ENCODE measurements around the gene B3GALT4. TPM values are rescaled to one million over a fixed set of nuclear protein-coding genes. Genes with fewer than 3 reads are reported as not detected.

The B3GALT4 gene
- total RNA-seq, 3 donors from 2014 or later (not counting 1 experiment from before 2014, with no cell fraction given), result 22.7 to 24.1 (median 23.1) TPM

- Mint-ChIP-seq H3K36me3 (peaks cover 3% of the 10 kb centered on the region), H3K4me3 (peak overlapping the region; percentile 96), H3K4me1 (peaks cover 38 to 74% of the 10 kb centered on the region in 2 donors), H3K9me3 (no peaks in the 10 kb centered on the region), H3K27ac (peak overlapping the region; percentile 98 to 99), H3K27me3 (ENCODE audit: low read depth in 2 of 2) (no peaks in the 10 kb centered on the region)
- ATAC-seq (peak in 2 of 3 donors; percentile 1 to 2), DNase-seq (peak; percentile 52 to 63)
- H3K36me3 ChIP-seq (ENCODE audit: control insufficient read depth, insufficient read depth, low read length), result peaks cover 16% of the 10 kb centered on the region
- H3K27ac ChIP-seq (ENCODE audit: low read length), result peak overlapping the region; percentile 98
- H3K4me1 ChIP-seq (ENCODE audit: control insufficient read depth, insufficient read depth, low read length), result peaks cover 52% of the 10 kb centered on the region
- TF ChIP-seq CTCF (IDR thresholded peaks at IDR 0.05), result no peak
- H3K27me3 ChIP-seq (ENCODE audit: control insufficient read depth, insufficient read depth, low read length), result no peaks in the 10 kb centered on the region
- no peaks in the 10 kb centered on the region for H3K9me3 ChIP-seq (ENCODE audit: control insufficient read depth, insufficient read depth, low read length)
- under 1% methylated on average over 33 of the region's 33 CpGs for WGBS (ENCODE audit: insufficient coverage)
- H3K4me3 ChIP-seq (ENCODE audit: low read length), result peak overlapping the region; percentile 91
- intact Hi-C loops (cut with micrococcal nuclease), result loop anchor here (2.0 kb wide), 2 partner anchors 14 to 106 kb away; partner anchors contain the start of genes CUTA and RGL2
Observed at GRCh38 chr6:33313105-33313708, 36.3 kb downstream of the B3GALT4 start.

- Histone ChIP-seq H3K27me3 (ENCODE audit: control insufficient read depth, insufficient read depth, low read length) (no peaks in the 10 kb centered on the region), H3K27ac (ENCODE audit: low read length) (peak within 1 kb of the TSS; percentile 98), H3K4me3 (ENCODE audit: low read length) (peak within 1 kb of the TSS; percentile 91), H3K4me1 (ENCODE audit: control insufficient read depth, insufficient read depth, low read length) (peaks cover 59% of the 10 kb centered on the region), H3K9me3 (ENCODE audit: control insufficient read depth, insufficient read depth, low read length) (no peaks in the 10 kb centered on the region), H3K36me3 (ENCODE audit: control insufficient read depth, insufficient read depth, low read length) (peaks cover 17% of the 10 kb centered on the region)
- no peak for TF ChIP-seq CTCF (IDR thresholded peaks at IDR 0.05)
- under 1% methylated on average over 43 of the region's 47 CpGs for WGBS (ENCODE audit: insufficient coverage)
- ATAC-seq, result peak; percentile 56 to 73 (median 68)
- no peaks in the 10 kb centered on the region for H3K27me3 Mint-ChIP-seq (ENCODE audit: low read depth in 2 of 2)
- no peaks in the 10 kb centered on the region for H3K9me3 Mint-ChIP-seq
- H3K36me3 Mint-ChIP-seq, result peaks cover 10% of the 10 kb centered on the region
- intact Hi-C loops (cut with micrococcal nuclease), result loop anchor here (1.0 to 2.0 kb wide), 4 partner anchors 15 to 105 kb away; partner anchors contain the start of genes B3GALT4, CUTA, KIFC1 and RGL2
- H3K4me3 Mint-ChIP-seq, result peak within 1 kb of the TSS; percentile 96
- peak; percentile 84 to 96 for DNase-seq
- H3K4me1 Mint-ChIP-seq, result peaks cover 40 to 74% of the 10 kb centered on the region in 2 donors
- H3K27ac Mint-ChIP-seq, result peak within 1 kb of the TSS; percentile 98 to 99
Observed at GRCh38 chr6:33313709-33314514, 37.0 kb downstream of the B3GALT4 start, which contains the start of gene TAPBP. TAPBP (minus strand) TSS chr6:33314078; CDS start chr6:33314041, 37 bp downstream.

- Mint-ChIP-seq H3K27ac (peak overlapping the region; percentile 98 to 99), H3K27me3 (ENCODE audit: low read depth in 2 of 2) (no peaks in the 10 kb centered on the region), H3K36me3 (peaks cover 16% of the 10 kb centered on the region), H3K4me3 (peak overlapping the region; percentile 96), H3K9me3 (no peaks in the 10 kb centered on the region), H3K4me1 (peaks cover 46 to 80% of the 10 kb centered on the region in 2 donors)
- ATAC-seq (peak; percentile 32 to 52 (median 40)), DNase-seq (peak; percentile 55 to 93)
- no peaks in the 10 kb centered on the region for H3K27me3 ChIP-seq (ENCODE audit: control insufficient read depth, insufficient read depth, low read length)
- 23% methylated on average over 3 of the region's 10 CpGs for WGBS (ENCODE audit: insufficient coverage)
- TF ChIP-seq CTCF (IDR thresholded peaks at IDR 0.05), result no peak
- H3K4me3 ChIP-seq (ENCODE audit: low read length), result peak overlapping the region; percentile 91
- intact Hi-C loops (cut with micrococcal nuclease), result loop anchor here (1.0 kb wide), 2 partner anchors 37 to 77 kb away; partner anchors contain the start of genes B3GALT4 and KIFC1
- peaks cover 66% of the 10 kb centered on the region for H3K4me1 ChIP-seq (ENCODE audit: control insufficient read depth, insufficient read depth, low read length)
- peak overlapping the region; percentile 98 for H3K27ac ChIP-seq (ENCODE audit: low read length)
- H3K9me3 ChIP-seq (ENCODE audit: control insufficient read depth, insufficient read depth, low read length), result no peaks in the 10 kb centered on the region
- peaks cover 23% of the 10 kb centered on the region for H3K36me3 ChIP-seq (ENCODE audit: control insufficient read depth, insufficient read depth, low read length)
Observed at GRCh38 chr6:33314515-33314942, 37.6 kb downstream of the B3GALT4 start.

Data from natural killer cell (primary cell).